GM23338 (cell line): ENCODE results near the gene MYBPC2. TPM values are rescaled to one million over a fixed set of nuclear protein-coding genes. Genes with fewer than 3 reads are reported as not detected.

Experiments
- CTCF ChIP-seq, 2 experiments: fragments of 200-600 bp in 1 of 2; sonication (generic) in 1 of 2; conservative IDR thresholded peaks; 2 replicates each; pipeline versions ENCODE4 v1.5.1 to v1.6.1; 2016 to 2017; ENCODE audit warnings: antibody characterized with exemption in 2 of 2, low read depth in 2 of 2, mild to moderate bottlenecking in 2 of 2, moderate library complexity in 1 of 2
- ETS1 ChIP-seq: IDR thresholded peaks from 2 replicates; pipeline ENCODE4 v1.6.1; 2016; ENCODE audit warnings: antibody characterized with exemption
- JUNB ChIP-seq: IDR thresholded peaks from one replicate; pipeline ENCODE4 v1.6.1; 2016; ENCODE audit warnings: antibody characterized with exemption; ENCODE audit not compliant: unreplicated experiment
- REST ChIP-seq: IDR thresholded peaks from one replicate; pipeline ENCODE4 v1.6.1; 2018; ENCODE audit warnings: antibody characterized with exemption; ENCODE audit not compliant: unreplicated experiment
- STAT1 ChIP-seq: IDR thresholded peaks from one replicate; pipeline ENCODE4 v1.6.1; 2016; ENCODE audit warnings: antibody characterized with exemption; ENCODE audit not compliant: unreplicated experiment
- ZNF331 ChIP-seq: fragments of 250-450 bp; sonication (Bioruptor Pico); IDR thresholded peaks from 2 replicates; pipeline ENCODE4 v1.5.0; 2020; ENCODE audit warnings: low read depth, mild to moderate bottlenecking, moderate library complexity
- ZNF462 ChIP-seq: fragments of 250-450 bp; sonication (Bioruptor Pico); IDR thresholded peaks from 2 replicates; pipeline ENCODE4 v1.5.0; 2020; ENCODE audit warnings: mild to moderate bottlenecking, moderate library complexity
- polyA plus RNA-seq: library from polyadenylated mRNA; unstranded; fragments of >200 nt; fragmentation: Nextera tagmentation; extraction: Ambion mirVana; gene quantifications from 2 replicates; pipeline ENCODE4 v1.2.1, GENCODE V29; 2016
- total RNA-seq: library from RNA; depleted of rRNA; stranded (reverse); fragments of >200 nt; shearing (Covaris generic); gene quantifications from 2 replicates; pipeline ENCODE4 v1.2.3, GENCODE V29; 2014

Gene MYBPC2
- total and polyA plus RNA-seq, 2 experiments from 2014 or later, result 4.2 to 5.9 TPM

- TF ChIP-seq ZNF462, result no peak
- no peak for TF ChIP-seq REST
- no peak for TF ChIP-seq STAT1
- no peak for TF ChIP-seq ZNF331
- no peak for TF ChIP-seq ETS1
- TF ChIP-seq CTCF (conservative IDR thresholded peaks at IDR 0.05; ENCODE audit: low read depth in 2 of 2), result no peak
- TF ChIP-seq JUNB, result no peak
These were observed 26.9 kb downstream of the MYBPC2 start (continued) for GRCh38 chr19:50459638-50460037.
